GM21423 (cell line): ENCODE measurements around the gene RNU1-4.
"Not testable (repeated sequence)": the region's sequence is repeated elsewhere in the genome, so short reads cannot be mapped to it uniquely, and the experiment has no call there.

Source experiments
- ATAC-seq: cut with Tn5 transposase; IDR thresholded peaks from one replicate; pipeline ENCODE4 v1.9.1; 2021; ENCODE audit warnings: mild to moderate bottlenecking, moderate library complexity; ENCODE audit not compliant: unreplicated experiment

Gene RNU1-4

DNA sequence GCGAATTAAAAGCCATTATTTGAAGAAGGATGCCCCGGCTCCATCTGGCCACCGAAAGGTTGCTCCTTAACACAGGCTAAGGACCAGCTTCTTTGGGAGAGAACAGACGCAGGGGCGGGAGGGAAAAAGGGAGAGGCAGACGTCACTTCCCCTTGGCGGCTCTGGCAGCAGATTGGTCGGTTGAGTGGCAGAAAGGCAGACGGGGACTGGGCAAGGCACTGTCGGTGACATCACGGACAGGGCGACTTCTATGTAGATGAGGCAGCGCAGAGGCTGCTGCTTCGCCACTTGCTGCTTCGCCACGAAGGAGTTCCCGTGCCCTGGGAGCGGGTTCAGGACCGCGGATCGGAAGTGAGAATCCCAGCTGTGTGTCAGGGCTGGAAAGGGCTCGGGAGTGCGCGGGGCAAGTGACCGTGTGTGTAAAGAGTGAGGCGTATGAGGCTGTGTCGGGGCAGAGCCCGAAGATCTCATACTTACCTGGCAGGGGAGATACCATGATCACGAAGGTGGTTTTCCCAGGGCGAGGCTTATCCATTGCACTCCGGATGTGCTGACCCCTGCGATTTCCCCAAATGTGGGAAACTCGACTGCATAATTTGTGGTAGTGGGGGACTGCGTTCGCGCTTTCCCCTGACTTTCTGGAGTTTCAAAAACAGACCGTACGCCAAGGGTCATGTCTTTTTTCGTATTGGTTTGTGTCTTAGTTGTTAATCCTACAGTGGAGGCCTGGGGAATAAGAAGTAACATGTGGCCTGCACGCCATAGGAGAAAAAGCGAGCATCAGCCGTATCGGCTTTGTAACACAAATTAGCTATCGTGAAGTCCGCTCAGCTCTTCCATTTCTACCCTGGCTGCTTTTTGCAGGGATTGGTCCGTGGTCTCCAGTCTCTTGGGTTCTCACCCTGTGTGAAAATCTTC lies at the start of gene RNU1-4:
Gene RNU1-4, plus strand, starts transcription at position 470 of the 918 bp plus-strand sequence.
- ATAC-seq: peak; percentile 98

- not testable (repeated sequence) for ATAC-seq
Observed at GRCh38 chr1:16690971-16691682, 49.2 kb upstream of the RNU1-4 start.

DNA sequence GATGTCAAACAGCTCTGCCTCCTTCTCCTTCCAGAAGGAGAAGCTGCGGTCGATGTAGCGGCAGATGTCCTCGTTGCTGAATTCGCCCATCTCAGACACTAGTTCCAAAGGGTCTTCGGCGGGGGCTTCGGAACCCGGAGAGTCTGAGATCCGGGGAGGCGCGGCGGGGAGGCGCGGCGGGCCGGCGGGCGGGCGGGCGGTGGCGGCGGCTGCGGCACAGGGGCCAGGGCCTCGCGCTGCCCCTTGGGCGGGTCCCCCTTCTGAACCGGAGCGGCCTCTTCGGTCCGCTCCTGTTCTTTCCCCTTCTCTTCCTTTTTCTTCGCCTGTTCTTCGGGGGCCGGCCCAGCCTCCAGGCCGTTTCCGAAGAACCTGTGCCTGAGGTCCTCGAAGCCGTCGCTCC lies 48.0 kb upstream of the RNU1-4 start:
- ATAC-seq: not testable (repeated sequence)

DNA sequence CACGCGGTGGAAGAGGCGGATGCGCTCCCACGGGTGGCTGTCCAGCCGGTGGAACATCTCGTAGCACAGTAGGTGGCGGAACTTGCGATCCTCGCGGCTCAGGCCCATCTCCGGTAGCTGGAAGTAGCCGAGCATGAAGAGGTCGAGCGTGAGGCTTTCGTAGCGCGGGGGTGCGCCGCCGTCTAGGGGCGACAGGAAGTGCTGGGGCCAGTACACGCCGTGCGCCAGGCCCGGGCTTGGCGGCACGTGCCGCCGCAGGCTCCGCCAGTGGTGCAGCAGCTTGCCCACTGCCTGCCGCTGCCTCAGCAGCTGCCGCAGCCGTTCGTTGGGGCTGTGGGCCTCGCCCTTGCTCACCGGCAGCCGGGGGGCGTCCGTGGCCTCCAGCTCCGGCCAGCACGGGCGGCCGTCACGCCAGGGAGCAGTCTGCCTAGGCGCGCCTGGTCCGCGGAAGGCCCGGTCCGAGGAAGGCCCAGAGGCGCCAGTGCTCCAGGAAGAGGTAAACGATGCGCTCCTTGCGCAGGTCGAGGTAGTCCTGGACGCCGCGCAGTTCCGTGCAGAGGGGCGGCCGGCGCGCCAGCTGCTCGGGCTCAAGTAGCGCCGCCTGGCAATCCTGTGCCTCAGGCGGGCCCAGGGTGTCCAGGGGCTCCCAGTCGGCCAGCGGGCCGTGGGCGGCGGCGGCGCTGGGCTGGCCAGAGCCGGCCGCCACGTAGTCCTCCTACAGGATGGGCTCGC lies 47.4 kb upstream of the RNU1-4 start:
- ATAC-seq: not testable (repeated sequence)

DNA sequence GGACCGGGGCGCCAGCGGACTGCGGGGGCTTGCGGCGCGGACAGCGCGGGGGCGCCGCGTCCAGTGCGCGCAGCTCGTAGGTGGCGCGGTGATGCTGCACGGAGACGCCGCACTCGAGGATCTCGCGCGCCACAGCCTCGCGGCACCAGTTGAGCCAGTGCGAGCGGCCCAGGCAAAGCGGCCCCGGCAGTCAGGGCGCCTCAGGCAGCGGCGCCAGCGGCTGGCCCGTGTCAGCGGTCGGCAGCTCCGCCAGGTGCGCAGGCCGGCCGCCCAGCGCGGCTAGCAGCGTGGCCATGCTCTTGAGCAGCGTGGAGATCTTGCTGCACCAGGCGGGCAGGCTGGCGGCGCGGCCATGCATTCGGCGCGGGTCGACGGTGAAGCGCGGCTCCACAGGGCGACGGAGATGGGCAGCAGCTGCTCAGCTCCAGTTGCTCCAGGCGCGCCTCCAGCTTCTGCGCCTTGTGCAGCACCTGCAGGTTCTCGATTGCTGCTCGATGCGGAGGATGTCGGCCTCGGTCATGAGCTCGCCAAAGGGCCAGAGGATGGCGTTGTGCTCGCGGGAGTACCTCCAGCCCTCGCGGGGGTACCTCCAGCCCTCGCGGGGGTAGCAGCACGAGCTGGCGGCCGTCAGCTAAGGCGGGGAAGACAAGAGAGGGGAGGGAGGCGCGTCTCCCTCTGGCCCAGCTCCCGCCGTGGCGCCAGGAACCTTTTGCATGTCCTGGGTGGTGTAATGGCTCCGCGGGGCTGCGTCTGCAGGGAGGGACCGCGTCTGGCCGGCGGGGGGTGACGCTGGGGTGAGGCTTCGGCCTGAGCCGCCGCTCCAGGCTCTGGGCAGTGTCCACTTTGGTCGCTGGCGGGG lies 46.6 kb upstream of the RNU1-4 start:
- not testable (repeated sequence) for ATAC-seq

GRCh38 chr1:16694308-16694702 lies 46.0 kb upstream of the RNU1-4 start:
- not testable (repeated sequence) for ATAC-seq

- ATAC-seq: not testable (repeated sequence)
Observed at GRCh38 chr1:16696507-16697150, 43.7 kb upstream of the RNU1-4 start.

- not testable (repeated sequence) for ATAC-seq
Observed at GRCh38 chr1:16697152-16697551, 43.2 kb upstream of the RNU1-4 start.

DNA sequence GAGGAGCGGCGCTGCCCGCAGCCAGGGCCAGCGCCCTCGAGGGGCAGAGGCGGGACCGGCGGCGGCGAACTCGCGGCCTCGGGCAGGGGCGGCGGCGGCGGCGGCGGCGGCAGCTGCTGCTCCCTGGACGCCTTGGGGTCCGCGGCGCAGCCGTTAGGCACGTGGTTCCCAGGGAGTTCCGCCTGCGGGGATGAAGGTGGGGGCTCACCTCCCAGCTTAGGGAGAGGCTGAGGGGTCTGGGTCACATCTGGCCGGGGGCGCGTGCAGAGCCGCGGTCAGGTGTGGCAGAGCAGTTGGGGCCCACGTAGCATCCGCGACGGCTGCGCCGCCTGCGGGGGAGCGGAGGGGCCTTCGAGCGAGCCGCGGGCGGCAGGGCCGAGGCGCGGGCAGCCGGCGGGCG lies 40.9 kb upstream of the RNU1-4 start:
- ATAC-seq: not testable (repeated sequence)

DNA sequence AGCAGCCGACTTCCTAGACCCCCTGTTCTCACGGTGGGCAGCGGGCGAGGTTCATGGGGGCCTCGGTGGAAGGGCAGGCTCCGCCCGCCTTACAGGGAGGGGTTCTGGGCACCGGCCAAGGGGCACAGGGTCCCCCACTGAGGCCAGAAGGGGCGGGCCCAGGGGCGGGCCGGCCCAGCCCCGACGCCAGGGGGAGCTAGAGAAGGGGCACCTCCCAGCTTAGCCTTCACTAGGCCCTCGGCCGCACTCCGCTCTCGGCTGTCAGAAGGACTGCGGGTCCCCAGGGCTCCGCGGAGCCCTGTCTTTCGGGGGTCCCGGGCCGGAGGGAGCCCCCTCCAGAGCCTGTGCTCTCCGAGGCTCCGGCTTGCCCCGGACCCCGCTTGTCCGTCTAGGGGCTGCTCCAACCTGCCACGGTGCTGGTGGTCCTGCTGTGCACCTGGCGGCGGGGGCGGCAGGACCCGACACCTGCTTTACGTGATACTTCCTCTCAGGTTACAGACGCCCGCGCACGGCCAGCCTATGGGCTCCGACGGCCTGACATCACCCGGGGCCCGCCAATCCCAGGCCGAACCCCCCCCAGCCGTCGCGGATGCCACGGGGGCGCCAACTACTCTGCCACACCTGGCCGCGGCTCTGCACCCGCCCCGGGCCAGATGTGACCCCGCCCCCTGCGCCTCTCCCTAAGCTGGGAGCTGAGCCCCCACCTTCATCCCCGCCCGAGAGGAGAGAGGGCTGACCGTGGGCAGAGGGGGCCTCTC lies 40.0 kb upstream of the RNU1-4 start:
- ATAC-seq: not testable (repeated sequence)

DNA sequence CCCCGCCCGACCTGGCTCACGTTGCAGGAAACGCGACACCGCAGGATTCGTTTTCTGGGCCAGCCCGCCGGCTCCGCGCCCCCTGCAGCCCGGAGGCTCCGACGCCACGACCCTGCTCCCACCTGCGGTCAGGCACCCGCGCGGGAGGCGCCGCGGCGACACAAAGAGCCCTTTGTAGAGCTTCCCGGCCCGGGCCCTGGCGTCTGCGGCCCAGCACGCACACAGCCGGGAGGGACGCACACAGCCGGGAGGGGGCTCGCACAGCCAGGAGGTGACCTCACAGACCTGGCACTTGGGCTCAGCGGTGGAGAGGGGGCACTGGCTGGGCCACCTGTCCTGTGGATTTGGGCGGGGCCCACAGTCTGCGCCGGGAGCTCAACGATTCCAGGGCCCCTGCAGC lies 39.1 kb upstream of the RNU1-4 start:
- not testable (repeated sequence) for ATAC-seq

DNA sequence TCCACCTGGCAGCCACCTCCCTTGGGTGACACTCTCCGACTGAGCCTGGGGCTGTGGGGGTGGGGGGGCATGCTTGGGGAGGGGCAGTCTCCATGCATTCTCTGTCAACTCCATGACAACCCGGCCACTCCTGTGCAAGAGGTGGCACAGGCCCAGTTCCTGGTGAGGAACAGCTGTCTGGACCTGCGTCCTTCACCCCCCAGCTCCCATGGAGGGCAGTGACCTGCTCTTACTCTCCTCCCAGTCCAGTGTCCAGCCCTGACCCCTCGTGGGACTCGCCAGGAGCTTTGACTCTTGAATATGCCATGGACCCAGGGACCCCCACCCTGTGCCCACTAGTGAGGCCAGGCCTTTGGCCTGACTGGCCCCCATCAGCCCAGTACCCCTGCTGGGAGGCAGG lies 38.0 kb upstream of the RNU1-4 start:
- ATAC-seq: not testable (repeated sequence)

DNA sequence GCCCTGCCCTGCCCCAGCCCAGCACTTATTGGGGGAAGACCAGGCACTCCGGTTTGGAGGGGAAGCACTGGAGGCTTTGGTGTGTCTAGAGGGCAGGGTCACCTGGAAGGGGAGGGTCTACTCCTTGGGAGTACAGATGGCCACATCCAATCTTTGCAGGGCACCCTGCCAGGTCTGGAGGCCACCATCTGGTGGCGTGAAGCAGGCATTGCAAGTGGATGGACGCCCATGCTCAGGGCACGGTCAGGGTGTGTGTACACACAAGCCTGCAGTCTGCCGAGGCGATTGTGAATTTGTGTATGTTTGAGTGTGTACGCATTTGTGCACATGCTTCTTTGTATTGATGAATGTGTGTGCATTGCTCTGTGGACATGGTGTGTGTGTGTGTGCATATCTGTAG lies 37.2 kb upstream of the RNU1-4 start:
- not testable (repeated sequence) for ATAC-seq

DNA sequence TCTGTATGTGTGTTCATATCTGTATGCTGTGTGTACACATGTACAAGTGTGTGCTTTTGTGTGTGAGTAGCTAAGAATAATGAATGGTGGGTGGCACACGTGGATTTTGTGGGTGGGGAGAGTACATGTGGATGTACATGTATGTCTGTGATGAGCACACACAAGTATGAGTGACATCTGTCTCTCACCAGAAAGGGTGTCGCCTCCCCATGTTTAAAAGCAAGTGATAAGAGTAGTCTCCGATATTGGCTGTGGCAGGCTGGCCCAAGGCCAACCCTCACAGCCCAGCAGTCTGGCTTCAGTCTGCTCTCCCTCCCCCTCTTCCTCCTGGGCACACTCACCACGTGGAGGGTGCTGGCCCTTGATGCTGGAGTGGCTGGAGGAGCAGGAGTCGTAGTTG lies 36.7 kb upstream of the RNU1-4 start:
- not testable (repeated sequence) for ATAC-seq

GRCh38 chr1:16704076-16704475 lies 36.2 kb upstream of the RNU1-4 start:
- ATAC-seq: not testable (repeated sequence)

DNA sequence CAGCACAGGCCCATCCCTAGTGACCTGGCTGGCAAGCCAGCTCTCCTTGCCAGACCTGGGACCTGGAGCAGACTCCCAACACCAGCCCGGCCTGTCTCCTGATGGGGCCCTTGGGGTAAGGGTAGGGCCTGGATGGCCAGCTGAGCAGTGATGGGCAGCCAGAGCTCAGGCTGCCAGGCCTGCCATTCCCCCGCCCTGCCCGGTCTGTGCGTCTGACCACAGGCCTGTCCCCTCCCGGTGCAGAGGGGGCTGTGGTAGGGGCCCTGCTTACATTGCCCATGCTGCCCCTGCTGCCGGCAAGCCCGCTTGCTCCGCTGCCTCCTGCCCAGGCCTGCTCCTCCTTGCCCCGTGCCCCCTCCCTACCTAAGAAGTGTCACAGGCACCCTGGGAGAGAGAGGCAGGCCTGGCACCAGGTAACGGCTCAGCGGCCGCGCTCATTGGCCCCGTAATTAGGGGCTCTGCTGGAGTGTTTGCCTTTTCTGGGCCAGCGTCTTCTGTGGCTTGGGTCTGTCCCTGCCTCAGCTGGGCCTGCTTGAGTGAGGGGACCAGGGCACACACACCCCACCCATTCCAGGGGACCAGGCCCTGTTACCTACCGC lies 35.7 kb upstream of the RNU1-4 start:
- ATAC-seq: not testable (repeated sequence)

GRCh38 chr1:16706302-16706701 lies 34.0 kb upstream of the RNU1-4 start:
- ATAC-seq: not testable (repeated sequence)
